MG63 (cell line): Measurements from ENCODE around the gene TMEM60. TPM values are rescaled to one million over a fixed set of nuclear protein-coding genes. Genes with fewer than 3 reads are reported as not detected.
"Not testable (repeated sequence)": the region's sequence is repeated elsewhere in the genome, so short reads cannot be mapped to it uniquely, and the experiment has no call there.

Experiments
- DNase-seq: peaks from one replicate; pipeline ENCODE4 v3.0.0-alpha.2; 2020
- H3K27me3 ChIP-seq: fragments of 250-450 bp; sonication (Bioruptor Pico); 2 replicates; pipeline ENCODE4 v1.5.1; 2020; ENCODE audit warnings: mild to moderate bottlenecking, moderate library complexity
- H3K36me3 ChIP-seq: fragments of 250-450 bp; sonication (Bioruptor Pico); 2 replicates; pipeline ENCODE4 v1.5.1; 2020; ENCODE audit warnings: mild to moderate bottlenecking, moderate library complexity
- H3K4me3 ChIP-seq: fragments of 250-450 bp; sonication (Bioruptor Pico); 2 replicates; pipeline ENCODE4 v1.5.1; 2020; ENCODE audit warnings: mild to moderate bottlenecking, moderate library complexity
- H3K9me3 ChIP-seq: fragments of 250-450 bp; sonication (Bioruptor Pico); 2 replicates; pipeline ENCODE4 v1.5.1; 2020; ENCODE audit warnings: mild to moderate bottlenecking, moderate library complexity
- total RNA-seq: library from RNA; depleted of rRNA; stranded (reverse); fragments of >200 nt; shearing (Covaris generic); gene quantifications from 2 replicates; pipeline ENCODE4 v1.2.3, GENCODE V29; 2014; ENCODE audit warnings: low replicate concordance

The TMEM60 gene
- total RNA-seq, 1 experiment from 2014 or later: 6.0 TPM

DNA sequence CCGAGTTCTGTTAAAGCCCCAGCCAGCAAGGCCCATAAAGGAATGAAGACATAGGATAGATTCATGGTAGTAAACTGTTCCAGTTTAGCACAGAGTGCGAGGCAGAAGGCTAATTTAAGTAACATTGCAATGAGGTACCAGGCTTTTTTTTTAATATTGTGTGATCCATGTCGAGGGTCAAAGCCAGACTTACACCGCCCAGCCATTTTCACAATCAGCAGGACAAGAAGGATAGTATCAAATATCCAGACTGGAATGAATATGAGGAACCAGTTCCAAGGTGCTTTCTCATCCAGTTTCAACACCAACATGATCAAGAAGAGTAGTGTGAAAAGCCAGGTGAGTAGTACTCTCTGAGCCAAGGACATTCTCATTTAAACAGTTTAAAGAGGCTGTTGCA, 4.2 kb downstream of the TMEM60 start:
- Histone ChIP-seq H3K4me3 (no peak overlapping the region), H3K9me3 (no peaks in the 10 kb centered on the region), H3K36me3 (peaks cover 3% of the 10 kb centered on the region; the same call in 1 of the 2 replicates), H3K27me3 (no peaks in the 10 kb centered on the region)
- no peak for DNase-seq

DNA sequence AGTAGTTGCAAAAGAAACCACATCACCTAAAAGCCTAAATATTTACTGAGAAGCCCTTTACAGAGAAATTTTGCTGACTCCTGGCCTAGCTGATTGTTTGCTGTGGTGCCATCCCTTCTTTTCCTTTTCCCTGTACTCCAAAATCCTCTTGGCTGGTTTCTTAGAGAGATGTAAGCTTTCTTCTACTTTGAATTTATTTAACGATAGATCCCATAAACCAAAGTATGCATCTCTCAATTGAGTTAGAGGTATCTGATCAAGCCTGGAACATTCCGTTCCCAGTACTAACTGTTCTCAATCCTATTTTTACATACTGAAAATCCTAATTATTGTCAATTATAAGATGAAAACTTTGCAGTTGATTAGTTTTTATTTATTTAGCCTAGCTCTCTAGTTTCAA, 6.3 kb downstream of the TMEM60 start:
- no peak overlapping the region for H3K4me3 ChIP-seq
- peaks cover 3% of the 10 kb centered on the region; the same call in 1 of the 2 replicates for H3K36me3 ChIP-seq
- no peaks in the 10 kb centered on the region for H3K9me3 ChIP-seq
- H3K27me3 ChIP-seq: no peaks in the 10 kb centered on the region
- DNase-seq: no peak

DNA sequence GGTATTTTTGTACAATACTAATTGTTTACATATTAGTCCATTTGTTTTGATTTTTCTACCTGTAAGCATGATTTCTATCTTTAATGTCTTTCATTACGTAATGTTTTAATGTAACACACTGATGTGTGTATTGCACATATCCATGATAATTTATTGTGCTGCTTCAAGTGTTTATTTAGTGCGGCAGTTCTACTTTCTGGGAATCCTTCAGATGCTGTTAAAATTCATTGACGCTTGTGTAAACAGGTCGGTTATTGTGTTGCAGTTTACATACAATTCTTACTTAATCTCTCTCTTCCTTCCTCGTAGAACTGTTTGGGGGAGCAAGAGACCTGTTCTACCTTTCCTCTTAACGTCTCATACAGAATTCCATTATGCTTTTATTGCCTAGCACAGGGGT, 6.9 kb downstream of the TMEM60 start:
- H3K4me3 ChIP-seq: no peak overlapping the region
- H3K9me3 ChIP-seq: no peaks in the 10 kb centered on the region
- no peaks in the 10 kb centered on the region for H3K27me3 ChIP-seq
- DNase-seq: no peak
- H3K36me3 ChIP-seq: peaks cover 3% of the 10 kb centered on the region; the same call in 1 of the 2 replicates

DNA sequence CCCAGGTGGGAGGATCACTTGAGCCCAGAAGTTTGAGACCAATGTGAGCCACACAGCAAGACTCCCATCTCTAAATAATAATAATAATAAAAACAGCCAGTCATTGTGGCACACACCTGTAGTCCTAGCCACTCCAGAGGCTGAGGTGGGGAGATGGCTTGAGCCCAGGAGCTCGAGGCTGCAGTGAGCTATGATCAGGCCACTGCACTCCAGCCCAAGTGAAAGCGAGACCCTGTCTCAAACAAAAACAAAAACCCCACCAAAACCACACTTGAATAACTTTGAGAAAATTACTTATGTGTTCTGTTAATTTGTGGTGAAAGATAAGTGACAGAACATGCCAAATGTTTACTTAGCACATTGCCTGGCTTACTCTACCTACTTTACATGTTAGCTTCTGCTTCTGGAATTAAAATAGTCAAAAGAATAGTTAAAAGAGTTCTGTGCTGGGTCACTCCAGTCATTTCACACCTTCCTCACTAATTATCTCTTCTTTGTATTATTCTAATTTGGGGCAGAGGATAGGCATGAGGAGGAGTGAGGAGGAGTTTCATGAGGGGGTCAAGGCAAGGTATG, 9.8 kb downstream of the TMEM60 start:
- Histone ChIP-seq H3K36me3 (peaks cover 13% of the 10 kb centered on the region), H3K4me3 (no peak overlapping the region), H3K9me3 (no peaks in the 10 kb centered on the region; the same call in 1 of the 2 replicates), H3K27me3 (no peaks in the 10 kb centered on the region)
- DNase-seq: no peak

DNA sequence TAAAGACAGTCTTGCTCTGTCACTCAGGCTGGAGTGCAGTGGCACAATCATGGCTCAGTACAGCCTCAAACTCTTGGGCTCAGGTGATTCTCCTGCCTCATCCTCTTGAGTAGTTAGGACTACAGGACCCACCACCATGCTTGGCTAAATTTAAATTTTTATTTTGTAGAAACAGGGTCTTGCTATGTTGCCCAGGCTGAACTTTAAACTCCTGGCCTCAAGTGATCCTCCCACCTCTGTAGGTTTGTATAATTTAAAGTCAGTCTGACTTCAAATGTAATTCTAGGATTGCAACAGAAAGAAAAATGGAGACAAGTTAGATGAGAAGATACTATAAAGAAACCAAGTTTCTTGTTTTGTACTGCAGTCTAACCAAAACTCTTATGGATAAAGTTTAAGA, 11.5 kb downstream of the TMEM60 start:
- H3K36me3 ChIP-seq: peaks cover 13% of the 10 kb centered on the region
- no peak for DNase-seq
- no peaks in the 10 kb centered on the region; the same call in 1 of the 2 replicates for H3K9me3 ChIP-seq
- H3K27me3 ChIP-seq: no peaks in the 10 kb centered on the region
- H3K4me3 ChIP-seq: no peak overlapping the region

DNA sequence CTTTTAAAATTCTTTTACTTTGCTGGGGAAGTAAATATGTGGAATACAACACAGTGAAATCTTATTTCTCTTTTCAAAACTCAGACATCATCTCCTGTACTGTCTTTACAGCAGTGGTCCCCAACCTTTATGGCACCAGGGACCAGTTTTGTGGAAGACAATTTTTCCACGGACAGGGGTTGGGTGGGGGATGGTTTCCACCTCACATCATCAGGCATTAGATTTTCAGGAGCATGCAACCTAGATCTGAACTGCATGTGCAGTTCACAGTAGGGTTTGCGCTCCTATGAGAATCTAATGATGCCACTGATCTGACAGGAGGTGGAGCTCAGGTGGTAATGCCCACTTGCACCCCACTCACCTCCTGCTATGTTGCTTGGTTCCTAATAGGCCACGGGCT, 12.2 kb downstream of the TMEM60 start:
- H3K27me3 ChIP-seq: no peaks in the 10 kb centered on the region
- DNase-seq: no peak

DNA sequence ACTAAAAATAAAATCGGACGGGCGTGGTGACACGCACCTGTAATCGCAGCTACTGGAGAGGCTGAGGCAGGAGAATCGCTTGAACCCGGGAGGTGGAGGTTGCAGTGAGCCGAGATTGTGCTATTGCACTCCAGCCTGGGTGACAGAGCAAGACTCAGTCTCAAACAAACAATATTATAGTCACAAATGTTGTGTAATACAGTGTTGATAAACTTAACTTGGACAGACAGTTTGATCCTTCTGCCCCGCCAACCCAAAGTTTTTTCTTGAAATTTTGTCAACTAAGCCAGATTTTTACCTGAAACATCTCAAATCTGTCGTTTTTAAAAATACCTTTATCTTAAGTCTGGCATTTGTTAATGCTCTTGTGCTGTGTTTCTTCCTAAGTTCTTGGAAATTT, 13.8 kb downstream of the TMEM60 start:
- not testable (repeated sequence) for DNase-seq, H3K4me3 ChIP-seq, H3K27me3 ChIP-seq, H3K9me3 ChIP-seq
- peaks cover 13% of the 10 kb centered on the region for H3K36me3 ChIP-seq

More for the DNA sequence above, 12.2 kb downstream of the TMEM60 start:
- Histone ChIP-seq H3K36me3 (peaks cover 13% of the 10 kb centered on the region), H3K9me3 (no peaks in the 10 kb centered on the region; the same call in 1 of the 2 replicates), H3K4me3 (no peak overlapping the region)

DNA sequence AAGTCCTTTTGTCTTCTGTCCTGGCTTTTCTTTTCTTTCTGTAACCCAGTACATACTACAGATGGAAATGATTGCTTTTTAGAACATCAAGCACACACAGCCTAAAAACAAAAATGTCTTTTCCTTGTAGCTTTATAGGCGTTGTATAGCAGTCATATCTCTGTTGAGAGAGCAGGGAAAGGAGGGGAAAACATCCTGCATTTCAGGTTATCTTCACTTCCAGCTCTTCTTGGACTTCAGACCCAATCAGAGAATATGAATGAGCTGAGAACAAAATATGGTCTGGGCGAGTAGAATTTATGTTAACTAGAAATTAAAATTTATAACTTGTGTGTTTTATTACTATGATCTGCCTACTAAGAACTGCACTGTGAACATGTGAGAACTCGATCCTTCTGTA, 14.7 kb downstream of the TMEM60 start:
- H3K4me3 ChIP-seq: no peak overlapping the region
- DNase-seq: no peak
- H3K36me3 ChIP-seq: peaks cover 18% of the 10 kb centered on the region
- H3K27me3 ChIP-seq: no peaks in the 10 kb centered on the region
- no peaks in the 10 kb centered on the region; the same call in 1 of the 2 replicates for H3K9me3 ChIP-seq

DNA sequence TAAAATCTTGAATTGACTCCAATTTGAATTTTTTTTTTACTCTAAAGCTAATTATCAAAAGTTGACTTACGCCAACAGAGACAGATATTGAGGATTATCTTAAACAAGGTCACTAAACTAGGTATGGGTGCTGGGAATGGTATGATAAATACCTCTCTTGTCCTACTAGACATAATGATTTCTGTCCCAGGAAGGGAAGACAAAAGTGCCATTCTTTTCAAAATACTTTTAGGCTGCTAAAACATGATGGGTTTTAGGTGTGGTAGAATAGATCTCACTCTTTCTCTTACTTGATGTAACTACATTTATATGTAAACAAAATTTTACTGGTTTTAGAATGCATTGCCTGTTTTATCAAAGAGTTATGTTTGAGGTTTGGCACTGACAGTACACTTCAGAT, 15.1 kb downstream of the TMEM60 start:
- Histone ChIP-seq H3K27me3 (no peaks in the 10 kb centered on the region), H3K36me3 (peaks cover 20% of the 10 kb centered on the region), H3K4me3 (no peak overlapping the region), H3K9me3 (no peaks in the 10 kb centered on the region; the same call in 1 of the 2 replicates)
- DNase-seq: no peak

DNA sequence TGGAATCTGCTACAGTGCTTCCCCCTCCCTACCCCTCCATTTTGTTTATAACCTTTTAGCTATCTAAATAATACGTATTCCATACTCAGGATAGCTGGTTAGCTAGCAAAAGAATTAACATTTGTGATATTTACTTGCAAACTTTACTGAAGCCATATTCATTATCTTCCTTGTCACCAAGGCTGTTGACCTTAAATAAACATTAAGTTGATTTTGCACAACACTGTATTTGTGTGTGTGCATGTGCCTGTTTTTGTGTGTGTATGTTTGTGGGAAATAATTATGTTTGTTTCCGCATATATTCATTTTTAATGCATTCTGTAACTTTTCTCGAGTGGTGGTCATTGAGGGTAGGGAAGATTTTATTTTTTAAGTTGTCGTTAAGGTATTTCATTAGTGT, 15.9 kb downstream of the TMEM60 start:
- Histone ChIP-seq H3K36me3 (peaks cover 22% of the 10 kb centered on the region), H3K27me3 (no peaks in the 10 kb centered on the region), H3K9me3 (no peaks in the 10 kb centered on the region; the same call in 1 of the 2 replicates), H3K4me3 (no peak overlapping the region)
- no peak for DNase-seq

DNA sequence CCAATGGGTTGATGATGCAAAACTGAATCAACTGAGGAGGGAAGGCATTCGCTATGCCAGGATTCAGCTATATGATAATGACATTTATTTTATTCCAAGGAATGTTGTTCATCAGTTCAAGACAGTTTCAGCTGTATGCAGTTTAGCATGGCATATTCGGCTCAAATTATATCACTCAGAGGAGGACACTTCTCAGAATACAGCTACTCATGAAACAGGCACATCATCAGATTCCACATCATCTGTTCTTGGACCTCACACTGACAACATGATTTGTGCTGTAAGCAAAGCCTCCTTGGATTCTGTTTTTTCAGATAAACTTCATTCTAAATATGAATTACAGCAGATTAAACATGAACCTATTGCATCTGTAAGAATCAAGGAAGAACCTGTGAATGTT, 19.7 kb downstream of the TMEM60 start:
- DNase-seq: no peak
- Histone ChIP-seq H3K27me3 (no peaks in the 10 kb centered on the region), H3K9me3 (peaks cover 4% of the 10 kb centered on the region), H3K36me3 (peaks cover 33% of the 10 kb centered on the region), H3K4me3 (no peak overlapping the region)

DNA sequence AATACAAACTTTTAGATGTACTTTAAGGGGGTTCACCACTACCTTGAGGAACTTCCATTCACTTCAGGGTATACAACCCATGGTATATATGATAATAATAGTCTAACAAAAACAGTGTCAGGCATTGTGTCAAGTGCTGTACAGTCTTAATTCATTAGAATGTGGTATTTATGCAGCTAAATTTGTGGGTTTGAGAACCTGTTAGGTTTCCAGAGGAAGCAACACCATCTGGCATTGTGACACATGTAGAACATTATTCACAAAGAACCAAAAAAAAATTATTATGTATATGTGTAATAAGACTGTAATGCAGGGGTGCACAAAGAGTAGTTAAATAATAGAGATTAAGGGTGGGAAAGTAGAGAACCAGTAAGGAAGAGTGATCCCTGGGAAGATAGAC, 26.3 kb downstream of the TMEM60 start:
- no peaks in the 10 kb centered on the region for H3K27me3 ChIP-seq
- no peak for DNase-seq
- peaks cover 23% of the 10 kb centered on the region for H3K36me3 ChIP-seq
- H3K9me3 ChIP-seq: peaks cover 4% of the 10 kb centered on the region
- no peak overlapping the region for H3K4me3 ChIP-seq

DNA sequence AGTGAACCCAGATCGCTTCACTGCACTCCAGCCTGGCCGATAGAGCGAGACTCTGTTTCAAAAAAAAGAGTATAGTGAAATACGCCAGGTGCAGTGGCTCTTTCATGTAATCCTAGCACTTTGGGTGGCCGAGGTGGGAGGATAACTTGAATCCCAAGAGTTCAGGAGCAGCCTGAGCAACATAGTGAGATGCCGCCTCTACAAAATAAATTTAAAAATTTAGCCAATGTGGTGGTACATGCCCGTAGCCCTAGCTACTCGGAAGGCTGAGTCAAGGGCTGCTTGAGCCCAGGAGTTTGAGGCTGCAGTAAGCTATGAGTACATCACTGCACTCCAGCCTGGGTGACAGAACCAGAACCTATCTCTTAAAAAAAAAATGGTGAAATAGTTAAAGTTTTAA, 27.9 kb downstream of the TMEM60 start:
- no peak overlapping the region for H3K4me3 ChIP-seq
- no peak for DNase-seq
- no peaks in the 10 kb centered on the region for H3K9me3 ChIP-seq
- peaks cover 12% of the 10 kb centered on the region for H3K36me3 ChIP-seq
- H3K27me3 ChIP-seq: no peaks in the 10 kb centered on the region

DNA sequence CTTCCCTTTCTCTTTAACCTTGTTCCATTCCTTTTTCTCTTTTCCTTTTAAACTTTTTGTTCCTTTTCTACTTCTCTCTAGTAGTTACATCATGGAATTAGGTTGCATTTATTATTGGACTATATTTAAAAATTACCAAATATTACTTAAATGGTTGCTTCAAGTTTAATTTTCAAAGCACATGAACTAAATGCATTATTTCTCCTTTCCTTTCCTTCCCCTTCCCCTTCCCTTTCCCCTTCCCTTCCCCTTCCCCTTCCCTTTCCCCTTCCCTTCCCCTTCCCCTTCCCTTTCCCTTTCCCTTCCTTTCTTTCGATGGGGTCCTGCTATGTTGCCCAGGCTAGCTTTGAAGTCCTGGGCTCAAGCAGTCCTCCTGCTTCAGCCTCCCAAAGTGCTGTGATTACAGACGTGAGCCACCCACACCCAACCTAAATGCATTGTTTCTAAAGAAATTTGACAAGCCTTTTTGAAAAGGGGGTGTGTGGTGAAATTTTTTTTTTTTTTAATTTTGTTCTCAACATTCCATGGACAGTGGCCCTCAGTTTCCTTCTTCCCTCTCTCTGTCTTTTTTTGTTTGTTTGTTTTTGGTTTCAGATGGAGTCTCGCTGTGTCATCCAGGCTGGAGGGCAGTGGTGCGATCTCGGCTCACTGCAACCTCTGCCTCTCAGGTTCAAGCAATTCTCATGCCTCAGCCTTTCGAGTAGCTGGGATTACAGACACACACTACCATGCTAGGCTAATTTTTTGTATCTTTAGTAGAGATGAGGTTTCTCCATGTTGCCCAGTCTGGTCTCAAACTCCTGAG, 31.2 kb downstream of the TMEM60 start:
- Histone ChIP-seq H3K4me3 (no peak overlapping the region), H3K27me3 (no peaks in the 10 kb centered on the region), H3K36me3 (no peaks in the 10 kb centered on the region; the same call in 1 of the 2 replicates), H3K9me3 (no peaks in the 10 kb centered on the region)
- DNase-seq: no peak

DNA sequence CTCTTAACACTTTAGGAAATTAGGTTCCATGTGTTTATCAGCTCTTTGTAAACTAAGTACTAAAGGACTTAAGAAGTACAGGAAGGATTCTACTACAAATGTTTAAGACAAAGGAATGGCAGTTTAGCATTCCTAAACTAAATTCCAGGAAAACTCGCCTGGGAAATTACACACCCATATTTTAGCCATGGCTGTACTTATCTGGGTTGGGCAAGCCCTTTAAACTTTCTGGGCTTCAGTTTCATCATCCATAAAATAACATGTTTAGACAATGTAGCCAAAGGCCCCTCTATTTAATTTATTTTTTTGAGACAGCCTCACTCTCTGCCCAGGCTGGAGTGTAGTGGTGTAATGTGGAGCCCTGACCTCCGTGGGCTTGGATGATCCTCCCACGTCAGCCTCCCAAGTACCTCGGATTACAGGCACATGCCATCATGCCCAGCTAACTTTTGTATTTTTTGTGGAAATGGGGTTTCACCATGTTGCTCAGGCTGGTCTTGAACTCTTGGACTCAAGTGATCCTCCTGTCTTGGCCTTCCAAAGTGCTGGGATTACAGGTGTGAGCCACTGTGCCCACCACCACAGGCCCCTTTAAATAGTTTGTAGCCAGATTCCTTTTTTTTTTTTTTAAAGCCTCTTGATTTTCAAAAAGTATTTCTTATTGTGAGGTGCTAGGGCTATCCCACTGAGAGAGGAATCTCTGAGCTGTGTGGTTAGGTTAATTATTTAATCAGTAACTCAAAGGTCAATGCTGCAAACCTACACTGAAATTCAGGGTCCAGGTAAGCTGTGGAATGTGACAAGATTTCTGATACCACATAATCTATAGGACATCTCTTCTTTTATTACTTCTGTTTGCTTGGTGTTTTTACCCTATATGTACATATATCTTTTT, 32.1 kb downstream of the TMEM60 start:
- Histone ChIP-seq H3K27me3 (no peaks in the 10 kb centered on the region), H3K36me3 (no peaks in the 10 kb centered on the region; the same call in 1 of the 2 replicates), H3K4me3 (no peak overlapping the region), H3K9me3 (no peaks in the 10 kb centered on the region)
- no peak for DNase-seq

DNA sequence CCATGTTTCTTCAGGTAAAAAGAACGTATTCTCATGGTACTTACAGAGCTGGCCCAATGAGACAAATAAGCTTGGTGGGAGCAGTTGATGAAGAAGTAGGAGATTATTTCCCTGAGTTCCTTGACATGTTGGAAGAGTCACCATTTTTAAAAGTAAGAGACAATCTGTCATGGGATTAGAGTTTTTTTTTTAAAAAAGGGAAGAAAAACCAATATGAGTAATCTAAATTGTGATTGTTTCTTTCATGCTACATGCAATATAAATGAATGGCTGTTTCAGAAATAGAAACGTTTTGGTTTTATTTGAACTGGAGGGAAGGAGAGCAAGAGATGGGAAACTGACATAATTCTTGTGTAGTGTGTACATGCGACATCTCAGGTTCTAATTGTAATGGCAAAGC, 32.8 kb downstream of the TMEM60 start:
- Histone ChIP-seq H3K36me3 (no peaks in the 10 kb centered on the region; the same call in 1 of the 2 replicates), H3K4me3 (no peak overlapping the region), H3K9me3 (no peaks in the 10 kb centered on the region), H3K27me3 (no peaks in the 10 kb centered on the region)
- DNase-seq: no peak
